Thyroid gland (tissue), 4 donors: ENCODE measurements around the gene CX3CR1.

Experiments
- CTCF ChIP-seq, 6 experiments: fragments of 200-600 bp in 3 of 6; fragments of 450-650 bp in 3 of 6; sonication (generic) in 3 of 6; IDR thresholded peaks; one replicate each; pipeline ENCODE4 v1.5.1; 2016 to 2019; ENCODE audit warnings: antibody characterized with exemption in 6 of 6, mild to moderate bottlenecking in 2 of 6, inconsistent platforms in 1 of 6, moderate library complexity in 1 of 6
- POLR2A ChIP-seq, 2 donors: fragments of 450-650 bp; IDR thresholded peaks; one replicate each; pipeline ENCODE4 v1.6.1; 2017; ENCODE audit warnings: antibody characterized with exemption in 2 of 2, mild to moderate bottlenecking in 2 of 2, moderate library complexity in 1 of 2

- no peak for TF ChIP-seq CTCF (IDR thresholded peaks at IDR 0.05)
- no peak for TF ChIP-seq POLR2A (IDR thresholded peaks at IDR 0.05)
Observed at GRCh38 chr3:39315420-39315819, 35.6 kb upstream of the CX3CR1 start.
